LNCaP clone FGC (cell line): ENCODE measurements around the gene SLC16A5.

ENCODE experiments used
- DNase-seq: peaks from one replicate; pipeline ENCODE4 v3.0.0-alpha.2; 2011; ENCODE audit warnings: low read depth
- H3K4me3 ChIP-seq: 2 replicates; pipeline ENCODE4 v1.5.1; 2011; ENCODE audit warnings: mild to moderate bottlenecking, low read depth, low read length, control low read depth
- CTCF ChIP-seq: IDR thresholded peaks from 2 replicates; pipeline ENCODE4 v1.5.1; 2012; ENCODE audit warnings: mild to moderate bottlenecking; ENCODE audit not compliant: control insufficient read depth, insufficient read depth; ENCODE audit errors: extremely low read depth

Gene SLC16A5

DNA sequence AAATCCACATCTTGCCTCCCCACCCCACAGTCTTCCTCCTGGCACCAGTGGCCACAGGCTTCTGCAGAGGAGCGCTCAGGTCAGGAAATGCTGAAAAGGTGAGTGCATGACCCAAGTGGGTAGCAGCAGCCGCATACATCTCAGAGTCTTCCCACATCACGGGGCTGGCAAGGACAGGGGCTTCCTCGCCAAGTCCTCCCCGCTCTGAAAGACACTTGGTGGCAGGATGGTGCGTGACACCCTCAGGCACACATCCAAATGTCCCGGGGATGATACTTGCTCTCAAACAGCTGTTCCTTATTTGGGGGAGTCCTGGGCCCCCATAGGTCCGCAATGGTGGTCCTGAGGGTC lies 8.8 kb upstream of the SLC16A5 start:
- no peak overlapping the region for H3K4me3 ChIP-seq
- no peak for DNase-seq
- no peak for TF ChIP-seq CTCF

DNA sequence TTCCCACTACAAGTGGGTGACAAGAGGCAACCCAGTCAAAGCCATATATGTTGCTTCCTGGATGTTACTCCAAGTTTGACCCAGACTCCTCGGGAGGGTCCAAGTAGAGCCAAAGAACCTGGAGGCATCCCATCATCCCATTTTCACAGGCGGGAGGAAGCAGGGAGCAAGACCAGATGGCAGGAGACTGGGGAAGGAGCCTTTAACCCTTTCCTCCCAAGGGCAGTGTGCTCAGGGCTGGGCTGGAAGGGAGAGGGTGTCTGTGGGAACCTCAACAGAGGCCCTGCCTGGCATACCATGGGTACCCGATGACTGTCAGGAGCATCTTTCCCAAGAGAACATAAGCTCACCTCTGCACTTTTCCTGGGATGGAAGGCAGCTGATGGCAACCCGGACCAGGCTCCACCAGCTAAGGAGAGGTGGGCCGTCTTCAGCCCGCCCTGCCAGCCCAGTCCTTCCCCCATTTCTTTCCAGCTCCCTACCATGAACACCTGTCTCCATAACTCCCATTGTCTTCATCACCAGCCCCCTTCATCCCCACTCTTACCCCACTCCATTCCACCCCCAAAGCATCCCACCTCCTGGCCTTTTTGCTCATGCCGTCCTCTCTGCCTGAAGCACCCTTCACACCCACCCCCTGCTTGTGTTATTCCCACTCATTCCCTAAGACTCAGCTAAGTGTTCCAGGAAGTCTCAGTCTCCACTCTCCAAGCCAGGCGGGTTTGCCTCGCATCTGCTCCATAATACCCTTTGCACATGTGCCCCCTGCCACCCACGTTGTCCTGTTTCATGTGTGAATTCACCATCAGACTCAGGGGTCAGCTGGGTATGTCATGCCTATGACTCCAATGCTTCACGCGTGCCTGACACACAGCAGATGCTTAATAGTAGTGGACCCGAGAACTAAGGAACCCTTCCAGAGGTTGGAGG lies 5.9 kb upstream of the SLC16A5 start:
- no peak for DNase-seq
- TF ChIP-seq CTCF = no peak
- H3K4me3 ChIP-seq = no peak overlapping the region

DNA sequence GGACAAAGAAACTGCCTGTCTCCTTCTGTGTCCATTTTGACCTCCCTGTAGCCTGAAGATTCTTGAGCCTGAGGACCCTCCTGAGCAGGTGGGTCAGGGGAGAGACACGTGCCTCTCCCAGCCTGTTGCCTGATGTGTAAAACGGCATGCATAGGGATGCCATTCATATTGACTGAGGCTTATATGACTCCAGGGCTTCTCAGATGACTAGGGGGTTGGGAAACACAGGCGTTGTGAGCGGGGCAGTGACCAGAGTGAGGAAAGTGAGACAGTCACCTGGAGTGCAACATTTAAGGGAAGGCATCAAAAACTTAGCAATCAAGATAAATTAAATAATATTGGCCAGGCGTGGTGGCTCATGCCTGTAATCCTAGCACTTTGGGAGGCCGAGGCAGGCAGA lies 5.1 kb upstream of the SLC16A5 start:
- DNase-seq = no peak
- no peak for TF ChIP-seq CTCF

DNA sequence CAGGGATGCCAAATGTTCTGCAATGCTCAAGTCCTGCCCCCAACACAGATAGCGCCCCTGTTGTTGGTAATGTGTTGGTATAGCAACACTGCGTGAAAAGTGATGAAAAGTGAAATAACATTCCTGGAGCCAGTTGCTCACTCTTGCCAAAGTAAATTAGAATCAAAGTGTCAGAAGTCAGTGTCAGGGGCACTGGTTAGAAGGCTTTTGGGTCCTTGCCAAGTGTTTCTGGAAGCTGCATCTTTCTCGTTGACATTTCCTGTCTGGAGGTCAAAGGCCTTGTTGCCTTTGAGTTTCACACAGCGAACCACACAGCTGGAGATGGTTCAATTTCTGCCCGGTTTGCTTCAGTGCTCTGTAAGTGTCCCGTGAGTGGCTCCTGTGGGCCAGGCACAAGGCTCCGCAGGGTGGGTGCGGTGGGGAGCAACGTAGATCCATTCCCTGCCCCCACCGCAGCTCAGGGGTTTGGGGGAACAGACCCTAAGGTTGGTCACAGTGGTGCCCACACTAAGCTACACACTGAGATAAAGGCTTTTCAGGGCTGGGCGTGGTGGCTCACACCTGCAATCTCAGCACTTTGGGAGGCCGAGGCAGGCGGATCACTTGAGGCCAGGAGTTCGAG lies 3.6 kb upstream of the SLC16A5 start:
- H3K4me3 ChIP-seq = no peak overlapping the region
- DNase-seq = no peak
- no peak for TF ChIP-seq CTCF

More for the DNA sequence above, 5.1 kb upstream of the SLC16A5 start:
- no peak overlapping the region for H3K4me3 ChIP-seq

- no peak for TF ChIP-seq CTCF
- no peak overlapping the region for H3K4me3 ChIP-seq
- no peak for DNase-seq
These were observed 1.1 kb upstream of the SLC16A5 start for GRCh38 chr17:75086496-75087181.

- TF ChIP-seq CTCF = no peak
- H3K4me3 ChIP-seq = no peak overlapping the region
- no peak for DNase-seq
These were observed 584 bp upstream of the SLC16A5 start for GRCh38 chr17:75087182-75087557.
